NCI-H446 treated with DMSO at 0.1 percent for 48 hours (cell line): ENCODE results near the gene RASSF5.

ENCODE experiments used
- DNase-seq: peaks from one replicate; lab custom pipeline; 2025; lab: John Stamatoyannopoulos, UW

Gene RASSF5

DNA sequence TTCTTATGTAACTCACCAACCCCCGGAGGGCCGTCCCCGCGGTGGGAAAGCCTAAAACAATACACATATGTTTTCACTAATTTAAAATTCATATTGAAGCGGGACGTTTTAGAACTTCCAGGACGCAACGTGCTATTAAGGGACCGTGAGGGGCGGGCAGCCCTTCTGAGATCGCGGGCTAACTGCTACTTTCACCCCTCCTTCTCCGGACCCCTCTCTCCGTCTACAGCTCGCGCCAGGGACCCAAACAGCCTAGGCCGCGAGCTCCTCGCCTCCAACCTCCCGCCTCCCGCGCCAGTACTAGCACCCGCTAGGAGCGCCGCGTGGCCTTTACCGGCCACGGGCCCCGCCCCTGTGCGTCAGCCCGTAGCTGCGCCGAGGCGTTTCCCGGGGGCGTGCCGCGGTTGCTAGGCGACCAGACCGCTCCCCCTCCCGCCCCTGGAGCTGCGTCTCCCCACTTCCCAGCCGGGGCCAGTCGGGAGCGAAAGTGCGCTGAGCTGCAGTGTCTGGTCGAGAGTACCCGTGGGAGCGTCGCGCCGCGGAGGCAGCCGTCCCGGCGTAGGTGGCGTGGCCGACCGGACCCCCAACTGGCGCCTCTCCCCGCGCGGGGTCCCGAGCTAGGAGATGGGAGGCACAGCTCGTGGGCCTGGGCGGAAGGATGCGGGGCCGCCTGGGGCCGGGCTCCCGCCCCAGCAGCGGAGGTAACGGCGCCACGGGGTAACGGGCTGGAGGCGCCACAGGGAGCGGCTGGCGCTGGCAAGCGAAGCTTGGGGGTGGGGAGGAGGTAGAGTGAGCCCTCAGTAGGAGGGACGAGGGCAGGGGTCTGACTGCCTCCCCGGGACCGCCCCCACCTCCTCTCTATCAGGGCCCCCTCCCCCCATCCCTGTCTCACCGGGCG, 128.0 kb downstream of the RASSF5 start, which contains the start of gene DYRK3:
Gene DYRK3 (plus strand): TSS at position 457 of the 898 bp plus-strand sequence. CDS start 168 bp downstream, at position 625.
- peak; percentile 93 for DNase-seq

GRCh38 chr1:206635978-206636345, 128.6 kb downstream of the RASSF5 start:
- DNase-seq, result no peak

DNA sequence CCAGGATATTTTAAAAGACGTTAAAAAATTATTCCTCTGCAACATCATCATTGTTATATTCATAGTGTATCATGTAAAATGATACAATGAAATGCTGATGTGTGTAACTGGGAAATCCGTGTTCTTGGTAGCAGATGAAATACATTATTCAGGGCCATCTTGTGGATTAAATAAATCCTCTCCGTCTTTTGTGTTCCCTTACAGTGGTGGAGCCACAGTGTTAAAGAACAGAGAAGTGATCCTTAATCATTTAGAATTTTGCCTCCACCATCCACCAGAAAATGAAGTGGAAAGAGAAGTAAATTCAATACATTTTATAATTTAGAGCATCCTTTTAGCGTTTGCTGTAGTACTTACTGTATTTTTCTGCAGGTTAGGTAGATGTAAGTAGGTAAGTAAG, 129.3 kb downstream of the RASSF5 start:
- no peak for DNase-seq

DNA sequence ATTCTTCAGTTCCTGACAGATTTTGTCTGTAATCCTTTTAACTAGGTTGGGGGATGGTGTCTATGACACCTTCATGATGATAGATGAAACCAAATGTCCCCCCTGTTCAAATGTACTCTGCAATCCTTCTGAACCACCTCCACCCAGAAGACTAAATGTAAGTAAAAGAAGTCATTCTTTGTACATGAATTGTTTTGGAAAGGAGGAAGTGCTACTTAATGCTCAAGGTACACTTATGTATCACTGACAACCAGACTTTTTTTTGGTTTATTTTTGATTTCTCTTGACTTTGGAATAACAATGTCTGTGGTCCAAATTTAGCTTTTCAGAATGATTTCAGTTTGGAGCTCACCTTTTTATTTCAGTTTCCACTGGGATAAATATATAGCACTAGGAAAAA, 130.3 kb downstream of the RASSF5 start:
- DNase-seq, result no peak
